ENCODE results near the gene CPN2. TPM values are rescaled to one million over a fixed set of nuclear protein-coding genes. Genes with fewer than 3 reads are reported as not detected.

Gene CPN2
- polyA plus RNA-seq (ENCODE audit: insufficient read length in 4 of 4): under 1 TPM; 0.18 to 1.00 (median 0.72) TPM

- no peak for DNase-seq (ENCODE audit: low read depth in 4 of 4, low spot score in 3 of 4)
Measured at GRCh38 chr3:194351080-194351672, at the start of gene CPN2. Gene CPN2, minus strand, starts transcription at chr3:194351328. Its CDS starts 8,626 bp downstream, at chr3:194342702.

GRCh38 chr3:194399874-194400411, 48.8 kb upstream of the CPN2 start:
- no peak for DNase-seq (ENCODE audit: low read depth in 4 of 4, low spot score in 3 of 4)

GRCh38 chr3:194399166-194399565, 48.0 kb upstream of the CPN2 start, which contains the start of gene GP5:
Gene GP5, minus strand, starts transcription at chr3:194399266. Its CDS starts 984 bp downstream, at chr3:194398282.
- no peak for DNase-seq (ENCODE audit: low read depth in 4 of 4, low spot score in 3 of 4)

GRCh38 chr3:194397757-194398312, 46.7 kb upstream of the CPN2 start:
- DNase-seq (ENCODE audit: low read depth in 4 of 4, low spot score in 3 of 4): peak in 1 of 4 donors; percentile 23

- peak in 1 of 4 donors; percentile 20 for DNase-seq (ENCODE audit: low read depth in 4 of 4, low spot score in 3 of 4)
Measured at GRCh38 chr3:194396859-194397756, 46.0 kb upstream of the CPN2 start.

- no peak for DNase-seq (ENCODE audit: low read depth in 4 of 4, low spot score in 3 of 4)
Measured at GRCh38 chr3:194396539-194396858, 45.4 kb upstream of the CPN2 start.

- peak; percentile 39 to 62 (median 50) for DNase-seq (ENCODE audit: low read depth in 4 of 4, low spot score in 3 of 4)
Measured at GRCh38 chr3:194395778-194396538, 44.8 kb upstream of the CPN2 start.

- no peak for DNase-seq (ENCODE audit: low read depth in 4 of 4, low spot score in 3 of 4)
Measured at GRCh38 chr3:194395212-194395611, 44.1 kb upstream of the CPN2 start.

- no peak for DNase-seq (ENCODE audit: low read depth in 4 of 4, low spot score in 3 of 4)
Measured at GRCh38 chr3:194392576-194392975, 41.4 kb upstream of the CPN2 start.

GRCh38 chr3:194390835-194391234, 39.7 kb upstream of the CPN2 start:
- no peak for DNase-seq (ENCODE audit: low read depth in 4 of 4, low spot score in 3 of 4)

GRCh38 chr3:194389269-194389668, 38.1 kb upstream of the CPN2 start:
- no peak for DNase-seq (ENCODE audit: low read depth in 4 of 4, low spot score in 3 of 4)

GRCh38 chr3:194387926-194388418, 36.8 kb upstream of the CPN2 start:
- no peak for DNase-seq (ENCODE audit: low read depth in 4 of 4, low spot score in 3 of 4)

GRCh38 chr3:194387276-194387675, 36.1 kb upstream of the CPN2 start:
- no peak for DNase-seq (ENCODE audit: low read depth in 4 of 4, low spot score in 3 of 4)

- DNase-seq (ENCODE audit: low read depth in 4 of 4, low spot score in 3 of 4): no peak
Measured at GRCh38 chr3:194386648-194387047, 35.5 kb upstream of the CPN2 start.

GRCh38 chr3:194386066-194386465, 34.9 kb upstream of the CPN2 start:
- DNase-seq (ENCODE audit: low read depth in 4 of 4, low spot score in 3 of 4): no peak

- no peak for DNase-seq (ENCODE audit: low read depth in 4 of 4, low spot score in 3 of 4)
Measured at GRCh38 chr3:194384569-194385001, 33.5 kb upstream of the CPN2 start.

GRCh38 chr3:194384156-194384555, 33.0 kb upstream of the CPN2 start:
- DNase-seq (ENCODE audit: low read depth in 4 of 4, low spot score in 3 of 4): no peak

GRCh38 chr3:194383276-194383940, 32.3 kb upstream of the CPN2 start:
- no peak for DNase-seq (ENCODE audit: low read depth in 4 of 4, low spot score in 3 of 4)

- no peak for DNase-seq (ENCODE audit: low read depth in 4 of 4, low spot score in 3 of 4)
Measured at GRCh38 chr3:194382892-194383223, 31.7 kb upstream of the CPN2 start.

All from right renal pelvis (tissue), 4 donors.